SK-N-SH (cell line): ENCODE results near the gene EFCC1.

ENCODE experiments used
- EZH2phosphoT487 ChIP-seq: fragments of 200-600 bp; sonication (generic); IDR thresholded peaks from 2 replicates; pipeline ENCODE4 v1.6.1; 2017; ENCODE audit warnings: low read depth, mixed run types, mild to moderate bottlenecking, antibody characterized with exemption, moderate library complexity, borderline replicate concordance
- FOXM1 ChIP-seq: IDR thresholded peaks from 2 replicates; pipeline ENCODE4 v1.4.0; 2012; ENCODE audit warnings: low read depth, mild to moderate bottlenecking
- GABPA ChIP-seq: IDR thresholded peaks from 2 replicates; pipeline ENCODE4 v1.4.0; 2012; ENCODE audit warnings: low read depth, mild to moderate bottlenecking
- GATA2 ChIP-seq: sonication (generic); formaldehyde crosslinking; IDR thresholded peaks from 2 replicates; pipeline ENCODE4 v1.5.0; 2020; ENCODE audit warnings: mild to moderate bottlenecking, missing genetic modification reagents
- SIN3A ChIP-seq: IDR thresholded peaks from 2 replicates; pipeline ENCODE4 v1.6.1; 2012; ENCODE audit warnings: low read depth, mild to moderate bottlenecking, low read length, moderate library complexity, borderline replicate concordance
- TEAD4 ChIP-seq: IDR thresholded peaks from 2 replicates; pipeline ENCODE4 v1.4.0; 2012; ENCODE audit warnings: mild to moderate bottlenecking, borderline replicate concordance; ENCODE audit not compliant: insufficient read depth
- YY1 ChIP-seq: IDR thresholded peaks from 2 replicates; pipeline ENCODE4 v1.4.0; 2012; ENCODE audit warnings: low read depth, mild to moderate bottlenecking
- TF ChIP-seq, protein P1 (sequence below): fragments of 200-600 bp; sonication (generic); IDR thresholded peaks from 2 replicates; pipeline ENCODE4 v1.6.1; 2017; ENCODE audit warnings: antibody characterized with exemption, mild to moderate bottlenecking, moderate library complexity
- TF ChIP-seq, protein P2 (sequence below): IDR thresholded peaks from 2 replicates; pipeline ENCODE4 v1.6.1; 2012; ENCODE audit warnings: mild to moderate bottlenecking, low read depth, low read length, moderate library complexity
- TF ChIP-seq, protein P3 (sequence below): IDR thresholded peaks from 2 replicates; pipeline ENCODE4 v1.4.0; 2012; ENCODE audit warnings: low read depth
- TF ChIP-seq, protein P4 (sequence below): IDR thresholded peaks from 2 replicates; pipeline ENCODE4; 2012
- TF ChIP-seq, protein P5 (sequence below): fragments of 150-350 bp; IDR thresholded peaks from 2 replicates; pipeline ENCODE4 v1.6.1; 2017; ENCODE audit warnings: antibody characterized with exemption, low read length, low read depth, borderline replicate concordance

GRCh38 chr3:129085165-129085715 is 84.1 kb downstream of the EFCC1 start:
- TF ChIP-seq, protein P1, sequence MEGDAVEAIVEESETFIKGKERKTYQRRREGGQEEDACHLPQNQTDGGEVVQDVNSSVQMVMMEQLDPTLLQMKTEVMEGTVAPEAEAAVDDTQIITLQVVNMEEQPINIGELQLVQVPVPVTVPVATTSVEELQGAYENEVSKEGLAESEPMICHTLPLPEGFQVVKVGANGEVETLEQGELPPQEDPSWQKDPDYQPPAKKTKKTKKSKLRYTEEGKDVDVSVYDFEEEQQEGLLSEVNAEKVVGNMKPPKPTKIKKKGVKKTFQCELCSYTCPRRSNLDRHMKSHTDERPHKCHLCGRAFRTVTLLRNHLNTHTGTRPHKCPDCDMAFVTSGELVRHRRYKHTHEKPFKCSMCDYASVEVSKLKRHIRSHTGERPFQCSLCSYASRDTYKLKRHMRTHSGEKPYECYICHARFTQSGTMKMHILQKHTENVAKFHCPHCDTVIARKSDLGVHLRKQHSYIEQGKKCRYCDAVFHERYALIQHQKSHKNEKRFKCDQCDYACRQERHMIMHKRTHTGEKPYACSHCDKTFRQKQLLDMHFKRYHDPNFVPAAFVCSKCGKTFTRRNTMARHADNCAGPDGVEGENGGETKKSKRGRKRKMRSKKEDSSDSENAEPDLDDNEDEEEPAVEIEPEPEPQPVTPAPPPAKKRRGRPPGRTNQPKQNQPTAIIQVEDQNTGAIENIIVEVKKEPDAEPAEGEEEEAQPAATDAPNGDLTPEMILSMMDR: no peak
- TF ChIP-seq, protein P2, sequence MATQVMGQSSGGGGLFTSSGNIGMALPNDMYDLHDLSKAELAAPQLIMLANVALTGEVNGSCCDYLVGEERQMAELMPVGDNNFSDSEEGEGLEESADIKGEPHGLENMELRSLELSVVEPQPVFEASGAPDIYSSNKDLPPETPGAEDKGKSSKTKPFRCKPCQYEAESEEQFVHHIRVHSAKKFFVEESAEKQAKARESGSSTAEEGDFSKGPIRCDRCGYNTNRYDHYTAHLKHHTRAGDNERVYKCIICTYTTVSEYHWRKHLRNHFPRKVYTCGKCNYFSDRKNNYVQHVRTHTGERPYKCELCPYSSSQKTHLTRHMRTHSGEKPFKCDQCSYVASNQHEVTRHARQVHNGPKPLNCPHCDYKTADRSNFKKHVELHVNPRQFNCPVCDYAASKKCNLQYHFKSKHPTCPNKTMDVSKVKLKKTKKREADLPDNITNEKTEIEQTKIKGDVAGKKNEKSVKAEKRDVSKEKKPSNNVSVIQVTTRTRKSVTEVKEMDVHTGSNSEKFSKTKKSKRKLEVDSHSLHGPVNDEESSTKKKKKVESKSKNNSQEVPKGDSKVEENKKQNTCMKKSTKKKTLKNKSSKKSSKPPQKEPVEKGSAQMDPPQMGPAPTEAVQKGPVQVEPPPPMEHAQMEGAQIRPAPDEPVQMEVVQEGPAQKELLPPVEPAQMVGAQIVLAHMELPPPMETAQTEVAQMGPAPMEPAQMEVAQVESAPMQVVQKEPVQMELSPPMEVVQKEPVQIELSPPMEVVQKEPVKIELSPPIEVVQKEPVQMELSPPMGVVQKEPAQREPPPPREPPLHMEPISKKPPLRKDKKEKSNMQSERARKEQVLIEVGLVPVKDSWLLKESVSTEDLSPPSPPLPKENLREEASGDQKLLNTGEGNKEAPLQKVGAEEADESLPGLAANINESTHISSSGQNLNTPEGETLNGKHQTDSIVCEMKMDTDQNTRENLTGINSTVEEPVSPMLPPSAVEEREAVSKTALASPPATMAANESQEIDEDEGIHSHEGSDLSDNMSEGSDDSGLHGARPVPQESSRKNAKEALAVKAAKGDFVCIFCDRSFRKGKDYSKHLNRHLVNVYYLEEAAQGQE: no peak
- TF ChIP-seq FOXM1: no peak
- no peak for TF ChIP-seq EZH2phosphoT487
- TF ChIP-seq YY1: no peak
- no peak for TF ChIP-seq TEAD4
- no peak for TF ChIP-seq SIN3A
- TF ChIP-seq GABPA: no peak
- no peak for TF ChIP-seq GATA2 (CRISPR knock-in tag)
- TF ChIP-seq, protein P3, sequence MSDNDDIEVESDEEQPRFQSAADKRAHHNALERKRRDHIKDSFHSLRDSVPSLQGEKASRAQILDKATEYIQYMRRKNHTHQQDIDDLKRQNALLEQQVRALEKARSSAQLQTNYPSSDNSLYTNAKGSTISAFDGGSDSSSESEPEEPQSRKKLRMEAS: no peak
- TF ChIP-seq, protein P4, sequence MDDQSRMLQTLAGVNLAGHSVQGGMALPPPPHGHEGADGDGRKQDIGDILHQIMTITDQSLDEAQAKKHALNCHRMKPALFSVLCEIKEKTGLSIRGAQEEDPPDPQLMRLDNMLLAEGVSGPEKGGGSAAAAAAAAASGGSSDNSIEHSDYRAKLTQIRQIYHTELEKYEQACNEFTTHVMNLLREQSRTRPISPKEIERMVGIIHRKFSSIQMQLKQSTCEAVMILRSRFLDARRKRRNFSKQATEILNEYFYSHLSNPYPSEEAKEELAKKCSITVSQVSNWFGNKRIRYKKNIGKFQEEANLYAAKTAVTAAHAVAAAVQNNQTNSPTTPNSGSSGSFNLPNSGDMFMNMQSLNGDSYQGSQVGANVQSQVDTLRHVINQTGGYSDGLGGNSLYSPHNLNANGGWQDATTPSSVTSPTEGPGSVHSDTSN: no peak
- TF ChIP-seq, protein P5, sequence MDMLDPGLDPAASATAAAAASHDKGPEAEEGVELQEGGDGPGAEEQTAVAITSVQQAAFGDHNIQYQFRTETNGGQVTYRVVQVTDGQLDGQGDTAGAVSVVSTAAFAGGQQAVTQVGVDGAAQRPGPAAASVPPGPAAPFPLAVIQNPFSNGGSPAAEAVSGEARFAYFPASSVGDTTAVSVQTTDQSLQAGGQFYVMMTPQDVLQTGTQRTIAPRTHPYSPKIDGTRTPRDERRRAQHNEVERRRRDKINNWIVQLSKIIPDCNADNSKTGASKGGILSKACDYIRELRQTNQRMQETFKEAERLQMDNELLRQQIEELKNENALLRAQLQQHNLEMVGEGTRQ: no peak
